Astrocyte of the hippocampus (primary cell): ENCODE measurements around the gene HAND1.

Experiments
- DNase-seq: peaks from one replicate; pipeline ENCODE4 v3.0.0; 2011; ENCODE audit warnings: low read depth, low spot score

HAND1 gene

GRCh38 chr5:154479160-154479943 is 1.3 kb upstream of the HAND1 start:
- DNase-seq = no peak

GRCh38 chr5:154478752-154479159 is 729 bp upstream of the HAND1 start:
- no peak for DNase-seq

DNA sequence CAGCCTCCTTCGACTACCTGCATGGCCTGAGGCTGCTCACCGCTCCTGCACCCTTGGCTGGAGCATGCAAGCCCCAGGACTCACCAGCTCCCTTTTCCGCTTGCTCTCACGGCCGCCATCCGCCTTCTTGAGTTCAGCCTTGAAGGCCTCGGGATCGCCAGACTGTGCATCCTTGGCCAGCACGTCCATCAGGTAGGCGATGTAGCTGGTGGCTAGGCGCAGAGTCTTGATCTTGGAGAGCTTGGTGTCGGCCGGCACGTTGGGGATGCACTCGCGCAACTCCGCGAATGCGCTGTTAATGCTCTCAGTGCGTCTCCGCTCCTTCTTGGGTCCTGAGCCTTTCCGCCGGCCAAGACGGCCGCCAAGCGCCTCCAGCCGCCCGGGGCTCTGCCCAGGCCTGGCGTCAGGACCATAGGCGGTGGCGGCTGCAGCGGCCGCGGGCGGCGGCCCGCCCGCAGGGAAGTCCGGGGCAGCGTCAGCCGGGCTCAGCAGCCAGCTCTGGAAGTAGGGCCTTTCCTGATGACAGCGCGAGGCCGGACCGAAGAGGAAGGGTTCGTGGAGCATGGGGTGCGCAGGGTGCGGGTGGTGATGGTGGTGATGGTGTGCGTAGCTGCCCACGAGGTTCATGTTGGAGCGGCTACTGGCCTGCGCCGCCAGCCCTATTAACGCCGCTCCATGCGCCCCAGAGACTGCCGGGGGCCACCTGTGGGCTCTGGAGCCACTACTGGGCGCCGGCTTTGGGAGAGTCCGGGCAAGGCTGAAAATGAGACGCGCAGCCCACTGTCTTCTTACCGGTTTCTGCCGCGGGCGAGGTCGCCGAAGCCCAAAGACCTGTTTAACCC is 424 bp downstream of the HAND1 start:
- peak; percentile 58 for DNase-seq

DNA sequence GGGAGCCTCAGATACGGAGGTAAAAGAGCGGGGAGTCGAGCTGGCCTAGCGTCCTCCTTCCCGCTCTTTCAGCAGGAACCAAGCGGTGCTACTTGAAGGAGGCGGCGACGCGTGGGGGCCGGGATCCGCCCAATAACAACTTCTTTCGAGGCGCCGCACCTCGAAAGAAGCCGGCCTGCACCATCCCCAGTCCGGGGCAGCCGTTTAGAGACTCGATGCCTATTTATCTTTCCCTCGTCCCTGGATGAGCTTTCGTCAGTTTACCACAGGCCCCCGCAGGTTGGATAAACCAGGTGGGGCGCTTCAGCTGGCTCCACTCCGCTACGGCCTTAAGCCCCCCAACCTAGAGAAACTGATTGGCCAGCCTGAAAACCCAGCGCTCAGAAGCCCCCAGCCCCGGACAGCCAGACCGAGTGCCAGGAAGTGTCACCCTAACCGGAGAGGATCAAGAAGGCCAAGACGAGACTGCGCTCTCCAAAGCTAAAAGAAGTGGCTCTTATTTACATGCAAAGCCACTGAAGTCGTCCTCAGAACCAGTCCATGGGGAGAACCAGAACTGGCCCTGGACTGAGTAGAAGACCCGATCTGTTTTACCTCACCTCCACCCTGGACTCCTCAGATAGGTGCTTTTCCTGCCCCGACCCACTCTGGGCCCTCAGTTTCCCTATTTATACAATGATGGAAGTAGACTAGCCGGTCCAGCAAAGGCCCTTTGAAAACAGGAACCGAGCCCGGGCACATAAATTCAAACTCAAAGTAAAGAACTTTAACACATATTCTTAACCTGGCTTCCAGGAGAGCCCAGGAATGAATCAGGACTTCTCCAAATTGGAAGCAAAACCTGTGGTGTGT is 1.4 kb downstream of the HAND1 start:
- no peak for DNase-seq

- no peak for DNase-seq
Observed at GRCh38 chr5:154475591-154476353, 2.3 kb downstream of the HAND1 start.

GRCh38 chr5:154474396-154475334 is 3.4 kb downstream of the HAND1 start:
- DNase-seq = no peak

DNA sequence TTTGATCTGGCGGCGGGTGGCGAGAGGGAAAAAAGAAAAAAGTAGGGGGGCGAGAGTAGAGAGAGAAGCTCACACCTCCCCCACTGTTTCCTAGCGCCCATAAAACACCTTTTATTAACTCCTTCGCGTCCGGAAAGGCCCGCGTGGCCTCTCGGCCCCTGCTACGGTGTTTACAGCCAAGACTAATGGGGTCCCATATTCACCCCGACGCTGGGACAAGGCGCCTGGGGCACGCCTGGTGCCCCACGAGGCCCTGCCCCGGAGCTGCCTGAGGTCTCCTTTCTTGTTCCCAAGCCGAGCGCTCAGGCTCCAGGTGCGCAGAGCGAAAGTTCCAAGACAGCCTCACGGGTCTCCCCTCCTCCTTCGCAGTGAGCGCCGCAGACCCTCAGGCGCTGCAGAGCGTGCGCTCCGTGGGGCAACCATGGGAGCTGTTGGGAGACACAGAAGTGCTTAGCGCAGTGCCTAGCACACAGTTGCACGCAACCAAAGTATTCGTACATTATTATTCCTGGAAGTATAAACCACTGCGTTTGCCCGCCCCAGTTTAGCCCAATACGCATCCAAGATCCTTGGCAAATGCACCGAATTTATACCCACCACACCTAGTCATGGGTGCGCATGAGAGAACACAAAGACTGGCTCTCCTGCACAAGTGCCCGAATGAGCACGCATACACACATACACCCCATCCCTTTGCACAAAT is 4.3 kb downstream of the HAND1 start:
- no peak for DNase-seq

GRCh38 chr5:154472871-154473580 is 5.0 kb downstream of the HAND1 start:
- DNase-seq = no peak

DNA sequence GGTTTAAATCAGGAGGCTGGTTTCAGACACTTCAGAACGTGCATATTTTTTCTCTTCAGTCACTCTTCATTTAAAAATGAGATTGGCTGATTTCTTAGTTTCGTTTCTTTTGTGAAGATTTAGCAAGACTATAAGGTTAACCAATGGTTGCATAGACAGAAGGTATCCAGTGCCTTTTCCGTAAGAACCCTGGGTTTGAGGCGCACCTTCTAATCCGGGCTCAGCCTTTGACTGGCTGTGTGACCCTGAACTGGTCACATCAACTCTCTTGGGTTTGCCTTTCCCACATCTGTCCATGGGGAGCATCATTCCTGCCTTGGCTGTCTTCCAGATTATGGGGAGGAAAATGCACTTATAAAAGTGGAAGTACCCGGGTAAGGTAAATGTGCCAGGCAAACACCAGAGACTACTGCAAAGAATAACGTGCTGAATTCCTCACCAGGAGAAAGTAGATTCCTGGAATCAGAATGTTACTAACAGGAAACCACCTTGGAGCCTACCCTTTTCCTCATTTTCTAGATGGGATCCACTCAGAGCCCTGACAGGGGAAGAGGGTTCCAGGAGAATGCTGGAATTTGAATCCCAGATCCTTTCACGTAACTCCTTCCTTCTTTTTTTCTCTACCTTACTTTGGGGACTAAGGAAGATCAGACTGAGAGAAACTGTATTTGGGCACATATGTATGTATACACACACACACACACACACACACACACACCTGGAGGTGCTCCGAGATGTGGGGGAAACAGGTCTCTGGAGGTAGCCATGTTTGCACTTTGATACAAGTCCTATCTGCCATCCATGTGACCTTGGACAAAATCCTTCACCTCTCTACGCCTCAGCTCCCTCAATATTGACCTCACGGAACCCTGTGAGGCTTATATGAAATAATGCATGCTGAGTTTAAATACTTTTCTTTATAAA is 6.8 kb downstream of the HAND1 start:
- no peak for DNase-seq

DNA sequence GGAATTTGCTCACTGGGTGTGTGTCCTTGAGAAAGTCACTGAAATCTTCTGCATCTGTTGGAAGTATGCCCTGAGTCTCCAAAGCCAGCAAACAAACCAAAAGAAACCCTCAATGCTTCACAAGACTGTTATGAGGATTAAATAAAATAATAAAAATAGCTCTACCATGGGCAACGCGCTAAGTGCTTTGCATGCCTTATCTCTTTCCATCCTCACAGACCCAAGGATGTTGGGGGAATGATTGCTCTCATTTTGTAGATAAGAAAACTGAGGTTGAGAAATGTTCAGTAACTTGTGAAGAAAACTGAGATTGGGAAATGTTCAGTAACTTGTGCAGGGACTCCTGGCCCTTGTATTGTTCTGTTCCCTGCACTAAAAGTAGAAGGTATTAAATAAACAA is 7.9 kb downstream of the HAND1 start:
- no peak for DNase-seq

- peak; percentile 88 for DNase-seq
Observed at GRCh38 chr5:154467655-154468354, 10.2 kb downstream of the HAND1 start.

DNA sequence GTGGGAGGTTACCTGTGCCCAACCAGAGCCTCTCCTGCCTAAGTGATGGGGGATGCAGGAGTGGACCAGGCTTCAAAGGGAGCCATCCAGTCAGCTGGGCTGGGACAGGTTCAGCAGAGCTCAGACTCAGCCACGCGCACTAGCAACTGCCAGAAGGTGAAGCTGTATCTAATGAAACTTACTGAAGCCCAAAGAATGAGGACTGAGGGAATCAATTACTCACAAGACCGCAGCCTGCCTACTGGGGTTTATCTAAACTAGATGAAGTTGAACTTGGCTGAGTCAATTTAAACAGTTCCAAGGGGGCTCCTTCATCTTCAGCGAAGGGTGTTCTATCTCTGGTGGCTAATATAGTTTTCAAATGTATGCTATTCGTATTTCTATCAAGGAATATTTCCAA is 11.4 kb downstream of the HAND1 start:
- no peak for DNase-seq

DNA sequence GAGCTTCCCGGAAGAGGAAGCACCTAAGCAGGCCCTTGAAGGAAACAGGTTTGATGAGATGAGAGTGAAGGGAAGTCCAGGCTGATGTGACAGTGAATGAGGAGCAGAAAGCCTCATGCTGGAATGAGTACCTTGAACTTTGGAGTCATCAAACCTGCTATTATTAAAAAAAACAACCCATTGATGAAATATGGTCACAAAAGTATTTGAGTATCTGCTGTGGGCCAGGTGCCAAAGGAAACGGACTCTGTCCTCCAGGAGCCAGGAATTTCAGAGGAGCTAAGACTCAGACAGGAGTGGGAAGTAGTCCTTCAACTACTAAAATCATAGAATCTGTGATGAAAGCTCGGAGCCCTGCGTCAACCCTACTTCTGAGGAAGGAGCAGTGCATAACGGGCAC is 11.9 kb downstream of the HAND1 start:
- no peak for DNase-seq

- no peak for DNase-seq
Observed at GRCh38 chr5:154465169-154465568, 12.9 kb downstream of the HAND1 start.

GRCh38 chr5:154464438-154464837 is 13.6 kb downstream of the HAND1 start:
- no peak for DNase-seq

DNA sequence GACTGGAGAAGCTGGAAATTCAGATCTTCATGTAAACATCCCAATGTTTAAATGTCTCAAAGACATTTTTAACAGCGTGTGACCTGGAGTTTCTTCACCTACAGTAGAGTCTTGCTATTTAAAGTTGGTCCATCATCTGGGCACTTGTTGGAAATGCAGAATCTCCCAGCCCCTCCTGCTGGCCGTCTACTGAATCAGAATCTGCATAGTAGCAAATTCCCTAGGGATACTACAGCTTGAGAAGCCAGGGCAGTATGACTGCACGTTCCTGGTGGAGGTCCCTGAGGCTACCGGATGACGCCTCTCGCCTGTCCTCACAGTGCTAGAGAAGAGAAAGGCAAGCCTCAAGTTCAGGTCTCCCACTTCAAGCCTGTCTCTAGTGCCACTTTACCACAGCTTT is 16.5 kb downstream of the HAND1 start:
- DNase-seq = no peak

DNA sequence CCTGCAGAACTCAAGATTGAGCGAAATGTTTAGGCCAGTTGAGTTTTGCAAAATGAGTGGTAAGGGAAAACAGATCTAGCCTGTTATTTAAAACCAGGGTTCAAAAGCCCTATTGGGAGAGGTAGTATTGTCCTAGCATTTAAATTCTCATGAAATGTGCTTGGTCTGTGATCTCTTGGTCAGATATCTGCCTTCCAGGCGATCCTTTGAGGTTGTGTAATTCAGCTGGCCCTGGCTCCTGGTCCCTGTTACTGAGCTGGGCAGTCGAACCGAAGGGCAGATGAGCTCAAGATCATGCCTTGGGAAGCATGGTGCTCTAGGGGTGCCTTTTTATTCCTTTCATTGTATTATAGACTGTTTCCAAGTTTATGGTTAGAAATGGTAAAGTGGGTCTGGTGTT is 17.9 kb downstream of the HAND1 start:
- no peak for DNase-seq
